ENCODE results near the gene SND1. TPM values are rescaled to one million over a fixed set of nuclear protein-coding genes. Genes with fewer than 3 reads are reported as not detected.

Gene SND1
- total RNA-seq, 1 experiment from 2014 or later: 111 TPM

- DNase-seq (ENCODE audit: low spot score): no peak
Measured at GRCh38 chr7:127905491-127906330, 253.7 kb downstream of the SND1 start.

- DNase-seq (ENCODE audit: low spot score): no peak
Measured at GRCh38 chr7:127907110-127908040, 255.4 kb downstream of the SND1 start.

GRCh38 chr7:127908430-127909258, 256.6 kb downstream of the SND1 start:
- DNase-seq (ENCODE audit: low spot score): no peak

- no peak for DNase-seq (ENCODE audit: low spot score)
Measured at GRCh38 chr7:127909424-127910152, 257.6 kb downstream of the SND1 start.

DNA sequence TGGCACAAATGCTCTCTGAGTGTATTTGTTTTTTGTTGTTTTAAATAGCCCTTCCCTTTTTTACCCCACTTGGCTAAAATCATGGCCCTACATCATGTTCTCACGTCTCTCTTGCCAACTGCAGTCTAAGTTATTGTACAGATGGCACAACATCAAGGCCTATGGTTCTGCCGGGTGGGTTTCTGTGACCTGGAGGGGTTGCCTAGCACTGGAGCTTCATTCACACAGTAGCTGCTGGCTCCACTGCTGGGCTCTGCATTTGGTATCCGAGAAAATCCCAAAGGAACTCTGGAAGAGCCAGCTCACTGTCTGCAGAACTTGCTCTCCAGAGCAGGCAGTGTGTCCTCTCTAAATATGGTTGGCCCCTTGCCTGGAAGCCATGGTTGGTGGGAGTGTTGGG, 258.7 kb downstream of the SND1 start:
- no peak for DNase-seq (ENCODE audit: low spot score)

DNA sequence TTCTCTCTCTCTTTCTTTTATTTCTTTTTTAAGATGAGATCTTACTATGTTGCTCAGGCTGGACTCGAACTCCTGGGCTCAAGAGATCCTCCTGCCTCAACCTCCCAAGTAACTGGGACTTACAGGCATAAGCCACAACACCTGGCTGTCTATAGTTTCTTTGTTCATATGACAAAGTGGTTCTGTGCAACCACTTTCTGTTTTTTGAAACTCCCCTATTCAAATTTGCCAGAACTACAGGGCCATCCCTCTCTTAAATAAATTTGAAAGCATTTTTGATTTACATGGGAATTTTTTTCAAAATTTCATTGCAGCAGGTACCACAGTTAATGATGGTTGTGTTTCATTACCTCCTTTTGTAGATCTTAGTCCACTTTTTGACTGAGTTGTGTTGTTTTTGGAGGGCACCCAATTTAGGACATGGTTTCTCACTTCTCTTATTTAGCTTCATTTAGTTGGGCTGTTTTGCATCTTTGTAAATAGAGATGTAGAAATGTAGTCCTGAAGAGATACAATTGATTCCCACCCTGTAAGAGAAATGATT, 260.0 kb downstream of the SND1 start:
- no peak for DNase-seq (ENCODE audit: low spot score)

GRCh38 chr7:127912901-127913300, 260.9 kb downstream of the SND1 start:
- no peak for DNase-seq (ENCODE audit: low spot score)

DNA sequence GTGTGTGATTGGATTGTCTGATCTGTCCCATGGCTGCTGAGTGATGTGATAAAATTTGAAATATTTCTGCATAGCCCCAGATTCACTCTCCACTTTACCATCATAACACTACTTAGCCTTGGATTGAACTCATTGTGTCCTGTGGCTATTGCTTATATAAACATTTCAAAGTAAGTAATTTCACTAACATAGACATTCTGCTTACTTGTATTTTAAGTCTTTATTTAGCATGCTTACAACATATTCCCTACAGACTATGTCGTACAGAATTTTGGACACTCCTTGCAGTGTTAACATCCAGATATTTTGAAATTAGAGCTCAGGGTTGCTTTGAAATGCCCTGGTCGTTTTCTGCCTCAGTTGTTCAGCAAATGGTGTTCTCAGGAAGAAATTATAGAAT, 261.7 kb downstream of the SND1 start:
- no peak for DNase-seq (ENCODE audit: low spot score)

- DNase-seq (ENCODE audit: low spot score): no peak
Measured at GRCh38 chr7:127914693-127915092, 262.7 kb downstream of the SND1 start.

DNA sequence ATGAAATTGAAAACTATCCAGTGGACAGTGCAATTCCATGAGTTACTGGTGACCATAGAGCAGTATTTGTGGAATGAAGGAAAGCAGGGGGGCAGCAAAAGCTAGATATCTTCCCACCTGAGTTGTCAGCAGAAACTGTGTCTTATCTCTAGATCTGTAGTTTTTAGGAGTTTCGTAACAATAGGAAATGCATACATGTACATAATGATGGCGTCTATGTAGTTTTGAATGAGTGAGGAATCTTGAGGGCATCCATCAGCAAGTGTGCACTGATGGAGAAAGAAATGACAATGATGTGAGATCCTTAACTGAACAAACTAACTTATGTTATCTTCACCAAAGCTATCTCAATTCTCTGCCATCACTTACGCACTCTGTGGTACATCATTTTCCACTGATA, 264.7 kb downstream of the SND1 start:
- DNase-seq (ENCODE audit: low spot score): no peak

GRCh38 chr7:127918130-127918529, 266.1 kb downstream of the SND1 start:
- no peak for DNase-seq (ENCODE audit: low spot score)

- DNase-seq (ENCODE audit: low spot score): no peak
Measured at GRCh38 chr7:127920787-127921438, 268.9 kb downstream of the SND1 start.

- DNase-seq (ENCODE audit: low spot score): no peak
Measured at GRCh38 chr7:127922656-127923055, 270.7 kb downstream of the SND1 start.

DNA sequence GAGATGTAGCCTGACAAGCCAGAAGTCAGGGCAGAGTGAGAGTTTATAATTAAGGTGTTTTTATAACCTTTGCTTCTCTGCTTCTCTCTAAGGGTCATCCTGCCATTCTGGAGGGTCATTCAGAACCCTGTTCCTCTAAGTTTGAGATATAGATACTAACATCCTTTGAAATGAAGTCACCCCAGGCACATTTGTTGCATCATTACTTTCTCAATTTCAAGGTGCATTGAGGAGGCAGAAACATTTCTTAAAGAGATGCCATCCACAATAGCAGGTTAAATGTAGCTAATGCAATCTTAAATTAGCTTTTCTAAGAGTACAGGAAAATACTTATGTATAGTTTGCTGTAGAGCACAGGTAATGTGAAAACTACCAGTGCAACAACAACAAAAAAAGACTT, 272.9 kb downstream of the SND1 start:
- no peak for DNase-seq (ENCODE audit: low spot score)

GRCh38 chr7:127927348-127927696, 275.3 kb downstream of the SND1 start:
- no peak for DNase-seq (ENCODE audit: low spot score)

DNA sequence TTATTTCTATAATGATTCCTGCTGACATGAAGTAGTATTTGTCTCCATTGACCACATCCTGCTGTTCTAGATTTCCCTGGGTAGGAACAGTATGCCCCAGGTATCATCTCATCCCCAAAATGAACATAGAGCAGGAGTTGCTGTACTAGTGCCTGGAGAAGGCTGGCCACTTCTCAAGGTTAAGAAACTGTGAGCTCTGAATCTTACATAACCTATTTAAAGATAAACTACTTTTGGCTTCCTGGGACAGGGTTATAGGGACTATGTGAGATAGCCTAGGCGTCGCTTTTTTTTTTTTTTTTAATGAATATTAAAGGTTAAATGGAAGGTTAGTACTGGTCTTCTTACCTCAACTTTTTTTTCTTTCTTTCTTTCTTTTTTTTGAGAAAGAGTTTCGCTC, 276.2 kb downstream of the SND1 start:
- no peak for DNase-seq (ENCODE audit: low spot score)

DNA sequence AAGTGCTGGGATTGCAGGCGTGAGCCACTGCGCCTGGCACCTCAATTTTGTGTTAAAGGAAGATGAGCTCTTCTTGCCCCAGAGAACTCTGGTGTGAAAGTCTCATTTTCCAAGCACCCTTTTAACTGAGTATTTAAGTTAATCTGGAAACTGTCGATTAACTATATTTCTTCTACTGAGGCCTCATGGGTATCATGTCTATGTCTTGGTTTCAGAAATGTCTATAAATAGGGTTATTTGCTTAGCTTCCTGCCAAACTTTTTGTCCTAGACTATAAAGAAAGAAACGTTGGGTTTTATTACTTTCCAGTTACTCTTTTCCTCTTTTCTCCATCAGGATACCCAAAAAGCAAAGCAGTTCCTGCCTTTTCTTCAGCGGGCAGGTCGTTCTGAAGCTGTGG, 276.9 kb downstream of the SND1 start:
- DNase-seq (ENCODE audit: low spot score): no peak

- no peak for DNase-seq (ENCODE audit: low spot score)
Measured at GRCh38 chr7:127930341-127931328, 278.6 kb downstream of the SND1 start.

- DNase-seq (ENCODE audit: low spot score): no peak
Measured at GRCh38 chr7:127932076-127932475, 280.1 kb downstream of the SND1 start.
